ENCODE data around the gene FREM1. TPM values are rescaled to one million over a fixed set of nuclear protein-coding genes. Genes with fewer than 3 reads are reported as not detected.

FREM1 gene
- total and polyA plus RNA-seq, 4 donors: 6.9 to 18.9 (median 14.6) TPM

- DNase-seq (no peak), ATAC-seq (ENCODE audit: low FRiP score) (no peak)
- Histone ChIP-seq H3K9me3 (ENCODE audit: control insufficient read depth, low read length) (no peaks in the 10 kb centered on the region), H3K36me3 (ENCODE audit: control insufficient read depth in 1 of 2, insufficient read depth in 2 of 2, low read length in 1 of 2) (peaks cover 7 to 14% of the 10 kb centered on the region in 2 donors), H3K27me3 (ENCODE audit: control insufficient read depth in 1 of 2, insufficient read depth in 2 of 2, low read length in 1 of 2) (no peaks in the 10 kb centered on the region), H3K27ac (ENCODE audit: low read depth in 1 of 2, low read length in 2 of 2) (no peak overlapping the region), H3K4me1 (ENCODE audit: control insufficient read depth in 1 of 2, insufficient read depth in 2 of 2, low read length in 2 of 2) (no peaks in the 10 kb centered on the region), H3K4me3 (ENCODE audit: low read length in 2 of 2) (no peak overlapping the region)
- intact Hi-C loops (cut with DNase I): no loop called here
- WGBS, 2 donors: 91 to 92% methylated on average over 3 of the region's 3 CpGs
These were observed 163.6 kb downstream of the FREM1 start for GRCh38 chr9:14746626-14747025.

DNA sequence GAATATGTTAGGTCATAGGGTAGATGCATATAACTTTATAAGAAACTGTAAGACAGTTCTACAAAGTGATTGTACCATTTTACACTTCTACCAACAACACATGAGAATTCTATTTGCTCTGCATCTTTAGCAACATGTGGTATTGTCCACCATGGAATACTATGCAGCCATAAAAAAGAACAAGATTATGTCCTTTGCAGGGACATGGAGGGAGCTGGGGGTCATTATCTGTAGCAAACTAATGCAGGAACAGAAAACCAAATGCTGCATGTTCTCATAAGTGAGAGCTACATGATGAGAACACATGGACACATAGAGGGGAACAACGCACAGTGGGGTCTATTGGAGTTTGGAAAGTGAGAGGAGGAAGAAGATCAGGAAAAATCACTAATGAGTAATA lies 165.5 kb downstream of the FREM1 start:
- H3K9me3 ChIP-seq (ENCODE audit: control insufficient read depth, low read length): no peaks in the 10 kb centered on the region
- H3K27ac ChIP-seq (ENCODE audit: low read depth in 1 of 2, low read length in 2 of 2): no peak overlapping the region
- no peaks in the 10 kb centered on the region for H3K4me1 ChIP-seq (ENCODE audit: control insufficient read depth in 1 of 2, insufficient read depth in 2 of 2, low read length in 2 of 2)
- ATAC-seq (ENCODE audit: low FRiP score) (no peak), DNase-seq (no peak)
- intact Hi-C loops (cut with DNase I): no loop called here
- no peak overlapping the region for H3K4me3 ChIP-seq (ENCODE audit: low read length in 2 of 2)
- 99 to 100% methylated on average over 1 of the region's 1 CpG for WGBS, 2 donors
- no peaks in the 10 kb centered on the region for H3K27me3 ChIP-seq (ENCODE audit: control insufficient read depth in 1 of 2, insufficient read depth in 2 of 2, low read length in 1 of 2)
- peaks cover 6 to 12% of the 10 kb centered on the region in 2 donors for H3K36me3 ChIP-seq (ENCODE audit: control insufficient read depth in 1 of 2, insufficient read depth in 2 of 2, low read length in 1 of 2)

DNA sequence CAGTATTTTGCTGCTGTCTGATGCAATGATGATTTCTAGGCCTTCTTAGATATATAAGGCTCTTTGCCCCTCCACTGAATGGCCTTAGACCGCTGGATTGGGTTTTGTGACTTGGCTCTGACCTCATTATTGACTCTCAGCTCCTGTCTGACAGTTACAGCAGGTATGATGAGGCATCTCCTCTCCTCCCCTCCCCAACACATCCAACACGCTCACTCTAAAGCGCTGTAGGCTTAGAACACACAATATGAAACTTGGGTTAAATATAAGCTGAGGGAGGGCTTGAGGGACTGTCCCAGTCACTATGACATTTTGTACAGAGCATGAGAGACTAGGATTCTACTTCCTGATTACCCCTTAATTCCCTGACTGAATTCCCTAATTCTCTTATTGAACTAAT lies 168.9 kb downstream of the FREM1 start:
- Histone ChIP-seq H3K27ac (ENCODE audit: low read depth in 1 of 2, low read length in 2 of 2) (no peak overlapping the region), H3K4me3 (ENCODE audit: low read length in 2 of 2) (no peak overlapping the region), H3K4me1 (ENCODE audit: control insufficient read depth in 1 of 2, insufficient read depth in 2 of 2, low read length in 2 of 2) (no peaks in the 10 kb centered on the region), H3K36me3 (ENCODE audit: control insufficient read depth in 1 of 2, insufficient read depth in 2 of 2, low read length in 1 of 2) (peaks cover 2 to 5% of the 10 kb centered on the region in 2 donors), H3K9me3 (ENCODE audit: control insufficient read depth, low read length) (no peaks in the 10 kb centered on the region), H3K27me3 (ENCODE audit: control insufficient read depth in 1 of 2, insufficient read depth in 2 of 2, low read length in 1 of 2) (no peaks in the 10 kb centered on the region)
- intact Hi-C loops (cut with DNase I): no loop called here
- WGBS, 2 donors: 91 to 92% methylated on average over 3 of the region's 3 CpGs
- ATAC-seq (ENCODE audit: low FRiP score): no peak
- no peak for DNase-seq

DNA sequence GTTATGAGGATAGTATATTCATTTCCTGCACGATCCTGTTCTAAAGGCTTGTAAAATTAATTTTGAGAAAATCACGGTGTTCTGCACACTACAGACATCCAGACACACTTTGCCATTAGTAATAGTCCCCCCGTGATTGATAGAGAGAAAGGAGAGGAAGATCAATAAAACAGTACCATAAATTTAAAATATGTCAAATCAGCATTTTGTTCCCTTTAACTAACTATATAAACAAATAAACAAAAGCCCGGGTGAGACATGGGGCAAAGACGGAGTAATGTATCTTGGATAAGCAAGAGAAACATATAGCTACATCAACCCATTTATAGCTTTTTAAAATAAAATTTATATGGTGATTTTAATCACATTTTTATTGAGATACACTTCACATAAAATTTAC lies 177.1 kb downstream of the FREM1 start:
- Histone ChIP-seq H3K36me3 (ENCODE audit: control insufficient read depth in 1 of 2, insufficient read depth in 2 of 2, low read length in 1 of 2) (peaks cover 0 to 2% of the 10 kb centered on the region in 2 donors), H3K27me3 (ENCODE audit: control insufficient read depth in 1 of 2, insufficient read depth in 2 of 2, low read length in 1 of 2) (no peaks in the 10 kb centered on the region), H3K4me1 (ENCODE audit: control insufficient read depth in 1 of 2, insufficient read depth in 2 of 2, low read length in 2 of 2) (no peaks in the 10 kb centered on the region), H3K9me3 (ENCODE audit: control insufficient read depth, low read length) (no peaks in the 10 kb centered on the region), H3K4me3 (ENCODE audit: low read length in 2 of 2) (no peak overlapping the region), H3K27ac (ENCODE audit: low read depth in 1 of 2, low read length in 2 of 2) (no peak overlapping the region)
- intact Hi-C loops (cut with DNase I): no loop called here
- DNase-seq: no peak
- ATAC-seq (ENCODE audit: low FRiP score): no peak
- 64 to 80% methylated on average over 5 of the region's 5 CpGs for WGBS, 2 donors

- Histone ChIP-seq H3K36me3 (ENCODE audit: control insufficient read depth in 1 of 2, insufficient read depth in 2 of 2, low read length in 1 of 2) (peaks cover 0 to 2% of the 10 kb centered on the region in 2 donors), H3K9me3 (ENCODE audit: control insufficient read depth, low read length) (no peaks in the 10 kb centered on the region), H3K27me3 (ENCODE audit: control insufficient read depth in 1 of 2, insufficient read depth in 2 of 2, low read length in 1 of 2) (no peaks in the 10 kb centered on the region), H3K4me3 (ENCODE audit: low read length in 2 of 2) (no peak overlapping the region), H3K4me1 (ENCODE audit: control insufficient read depth in 1 of 2, insufficient read depth in 2 of 2, low read length in 2 of 2) (no peaks in the 10 kb centered on the region), H3K27ac (ENCODE audit: low read depth in 1 of 2, low read length in 2 of 2) (no peak overlapping the region)
- ATAC-seq (ENCODE audit: low FRiP score) (no peak), DNase-seq (no peak)
- 96 to 100% methylated on average over 1 of the region's 1 CpG for WGBS, 2 donors
- intact Hi-C loops (cut with DNase I): no loop called here
These were observed 178.8 kb downstream of the FREM1 start for GRCh38 chr9:14731294-14731981.

GRCh38 chr9:14730461-14730898 lies 179.7 kb downstream of the FREM1 start:
- H3K27ac ChIP-seq (ENCODE audit: low read depth in 1 of 2, low read length in 2 of 2): no peak overlapping the region
- ATAC-seq (ENCODE audit: low FRiP score) (no peak), DNase-seq (no peak)
- WGBS, 2 donors: 93 to 97% methylated on average over 2 of the region's 2 CpGs
- H3K36me3 ChIP-seq (ENCODE audit: control insufficient read depth in 1 of 2, insufficient read depth in 2 of 2, low read length in 1 of 2): no peaks in the 10 kb centered on the region
- no peaks in the 10 kb centered on the region for H3K27me3 ChIP-seq (ENCODE audit: control insufficient read depth in 1 of 2, insufficient read depth in 2 of 2, low read length in 1 of 2)
- no peak overlapping the region for H3K4me3 ChIP-seq (ENCODE audit: low read length in 2 of 2)
- intact Hi-C loops (cut with DNase I): no loop called here
- no peaks in the 10 kb centered on the region for H3K4me1 ChIP-seq (ENCODE audit: control insufficient read depth in 1 of 2, insufficient read depth in 2 of 2, low read length in 2 of 2)
- H3K9me3 ChIP-seq (ENCODE audit: control insufficient read depth, low read length): no peaks in the 10 kb centered on the region

- no peaks in the 10 kb centered on the region for H3K4me1 ChIP-seq (ENCODE audit: control insufficient read depth in 1 of 2, insufficient read depth in 2 of 2, low read length in 2 of 2)
- H3K27me3 ChIP-seq (ENCODE audit: control insufficient read depth in 1 of 2, insufficient read depth in 2 of 2, low read length in 1 of 2): no peaks in the 10 kb centered on the region
- 41 to 42% methylated on average over 4 of the region's 4 CpGs for WGBS, 2 donors
These were observed 186.9 kb downstream of the FREM1 start for GRCh38 chr9:14723301-14723700.

DNA sequence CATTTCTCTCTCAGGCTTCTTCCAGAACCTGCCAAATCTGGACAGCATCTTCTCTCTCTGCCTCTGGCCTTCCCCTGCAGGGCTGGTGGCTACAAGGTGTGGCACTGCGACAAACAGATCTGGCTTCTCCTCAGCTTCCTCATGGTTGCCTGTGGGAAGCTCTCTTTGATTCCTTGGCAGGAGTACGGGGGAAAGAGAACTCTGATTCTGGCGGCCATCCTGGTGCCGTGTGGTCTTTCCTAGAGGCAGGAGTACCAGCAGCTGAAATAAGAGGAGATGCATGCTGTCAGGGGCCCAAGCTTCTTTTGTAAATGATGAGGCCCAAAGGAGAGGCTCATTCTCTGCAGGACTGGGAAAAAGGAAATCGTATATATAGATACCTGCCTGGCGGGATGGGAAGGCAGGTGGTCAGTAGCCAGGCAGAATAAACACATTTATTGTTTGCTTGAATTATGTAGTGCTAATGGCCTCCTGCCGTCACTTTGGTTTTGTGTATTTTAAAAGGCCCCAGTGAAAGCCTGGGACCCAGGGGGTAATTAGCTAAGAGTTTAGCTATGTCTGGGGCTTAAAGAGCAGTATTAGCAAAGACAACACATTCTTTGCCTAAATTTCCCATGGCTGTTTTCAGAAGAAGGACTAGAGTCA lies 187.7 kb downstream of the FREM1 start, which contains the start of gene CER1:
TSS of gene CER1 (minus strand) at position 343 of the 645 bp plus-strand sequence. CDS start at position 282, 61 bp downstream.
- H3K4me1 ChIP-seq (ENCODE audit: control insufficient read depth in 1 of 2, insufficient read depth in 2 of 2, low read length in 2 of 2): no peaks in the 10 kb centered on the region
- 35 to 36% methylated on average over 7 of the region's 7 CpGs for WGBS, 2 donors
- H3K27me3 ChIP-seq (ENCODE audit: control insufficient read depth in 1 of 2, insufficient read depth in 2 of 2, low read length in 1 of 2): no peaks in the 10 kb centered on the region
- ATAC-seq (ENCODE audit: low FRiP score): no peak
- H3K9me3 ChIP-seq (ENCODE audit: control insufficient read depth, low read length): peaks cover 4% of the 10 kb centered on the region
- H3K36me3 ChIP-seq (ENCODE audit: control insufficient read depth in 1 of 2, insufficient read depth in 2 of 2, low read length in 1 of 2): no peaks in the 10 kb centered on the region
- no peak within 1 kb of the TSS for H3K27ac ChIP-seq (ENCODE audit: low read depth in 1 of 2, low read length in 2 of 2)
- no peak within 1 kb of the TSS for H3K4me3 ChIP-seq (ENCODE audit: low read length in 2 of 2)
- intact Hi-C loops (cut with DNase I): no loop called here
- DNase-seq: no peak

More at GRCh38 chr9:14723301-14723700, 186.9 kb downstream of the FREM1 start:
- ATAC-seq (ENCODE audit: low FRiP score): no peak
- H3K4me3 ChIP-seq (ENCODE audit: low read length in 2 of 2): no peak overlapping the region
- no peak for DNase-seq
- no peak overlapping the region for H3K27ac ChIP-seq (ENCODE audit: low read depth in 1 of 2, low read length in 2 of 2)
- H3K36me3 ChIP-seq (ENCODE audit: control insufficient read depth in 1 of 2, insufficient read depth in 2 of 2, low read length in 1 of 2): no peaks in the 10 kb centered on the region
- intact Hi-C loops (cut with DNase I): no loop called here
- H3K9me3 ChIP-seq (ENCODE audit: control insufficient read depth, low read length): peaks cover 4% of the 10 kb centered on the region
